CD14-positive monocyte (primary cell): ENCODE results near the gene RREB1. TPM values are rescaled to one million over a fixed set of nuclear protein-coding genes. Genes with fewer than 3 reads are reported as not detected.

Source experiments
- DNase-seq, 3 donors: peaks; one replicate each; pipeline ENCODE4 v3.0.0-alpha.2; 2011 to 2022
- H2AFZ ChIP-seq: 2 replicates; pipeline ENCODE4 v1.6.0; 2012; ENCODE audit warnings: mild to moderate bottlenecking, low read depth, low read length, inconsistent platforms; ENCODE audit not compliant: insufficient read depth, poor library complexity, severe bottlenecking
- H3K27ac ChIP-seq, 2 donors: 1 replicate in 1 of 2; 2 replicates in 1 of 2; pipeline ENCODE4 v1.5.1; 2012 to 2013; ENCODE audit warnings: low read length in 2 of 2, control low read depth in 1 of 2, inconsistent platforms in 1 of 2, low read depth in 1 of 2, mild to moderate bottlenecking in 1 of 2
- H3K27me3 ChIP-seq, 2 donors: one replicate each; pipeline versions ENCODE4 v1.6.0 to v1.6.1; 2011 to 2013; ENCODE audit warnings: low read length in 2 of 2; ENCODE audit not compliant: control insufficient read depth in 2 of 2, insufficient read depth in 2 of 2
- H3K36me3 ChIP-seq, 2 donors: replicated peaks in 1 of 2; 1 replicate in 1 of 2; 2 replicates in 1 of 2; pipeline versions ENCODE4 v1.5.1 to v1.6.1; 2012 to 2013; ENCODE audit warnings: low read length in 2 of 2, control low read depth in 1 of 2, inconsistent platforms in 1 of 2, mild to moderate bottlenecking in 1 of 2; ENCODE audit not compliant: insufficient read depth in 2 of 2, control insufficient read depth in 1 of 2
- H3K4me1 ChIP-seq, 2 donors: 1 replicate in 1 of 2; 2 replicates in 1 of 2; pipeline versions ENCODE4 v1.5.1 to v1.6.1; 2012 to 2013; ENCODE audit warnings: low read length in 2 of 2, control low read depth in 1 of 2, inconsistent platforms in 1 of 2, mild to moderate bottlenecking in 1 of 2, moderate library complexity in 1 of 2; ENCODE audit not compliant: insufficient read depth in 2 of 2, control insufficient read depth in 1 of 2
- H3K4me2 ChIP-seq: replicated peaks from 2 replicates; pipeline ENCODE3; 2012; ENCODE audit warnings: low read length, moderate library complexity, mild to moderate bottlenecking; ENCODE audit not compliant: poor library complexity, severe bottlenecking; ENCODE audit errors: extremely low read depth
- H3K4me3 ChIP-seq, 3 experiments: fragments of 200-600 bp in 1 of 3; sonication (generic) in 1 of 3; replicated peaks in 1 of 3; 1 replicate in 2 of 3; 2 replicates in 1 of 3; pipeline ENCODE4 v1.5.1; 2011 to 2013; ENCODE audit warnings: low read length in 3 of 3, mild to moderate bottlenecking in 3 of 3, control low read depth in 2 of 3, low read depth in 2 of 3, inconsistent platforms in 1 of 3, moderate library complexity in 1 of 3
- H3K79me2 ChIP-seq: 2 replicates; pipeline ENCODE4 v1.6.0; 2012; ENCODE audit warnings: mild to moderate bottlenecking, control low read depth, inconsistent platforms, low read length, moderate library complexity; ENCODE audit not compliant: insufficient read depth
- H3K9ac ChIP-seq: 2 replicates; pipeline ENCODE4 v1.6.0; 2017; ENCODE audit warnings: low read length, mild to moderate bottlenecking; ENCODE audit not compliant: insufficient read depth, poor library complexity, severe bottlenecking
- H3K9me3 ChIP-seq, 2 donors: replicated peaks in 1 of 2; 1 replicate in 1 of 2; 2 replicates in 1 of 2; pipeline versions ENCODE4 v1.5.1 to v1.6.1; 2012 to 2013; ENCODE audit warnings: low read length in 2 of 2, control low read depth in 1 of 2; ENCODE audit not compliant: control insufficient read depth in 1 of 2, insufficient read depth in 1 of 2
- H4K20me1 ChIP-seq: 2 replicates; pipeline ENCODE4 v1.6.0; 2012; ENCODE audit warnings: mild to moderate bottlenecking, low read length, control low read depth, moderate library complexity; ENCODE audit not compliant: insufficient read depth
- H3K27ac Mint-ChIP-seq, 7 donors: one replicate each; pipeline ENCODE4 v1.8.0; 2020; ENCODE audit warnings: mild to moderate bottlenecking in 7 of 7, mixed read lengths in 7 of 7, moderate library complexity in 6 of 7, inconsistent platforms in 2 of 7
- H3K27me3 Mint-ChIP-seq, 3 donors: one replicate each; pipeline ENCODE4 v1.8.0; 2021 to 2022; ENCODE audit warnings: low read depth in 3 of 3, mild to moderate bottlenecking in 3 of 3, mixed read lengths in 3 of 3, moderate library complexity in 3 of 3, inconsistent platforms in 1 of 3
- H3K36me3 Mint-ChIP-seq, 2 donors: one replicate each; pipeline ENCODE4 v1.8.0; 2020; ENCODE audit warnings: mixed read lengths in 2 of 2, inconsistent platforms in 1 of 2, mild to moderate bottlenecking in 1 of 2
- H3K4me1 Mint-ChIP-seq: one replicate; pipeline ENCODE4 v1.8.0; 2020; ENCODE audit warnings: mild to moderate bottlenecking, mixed read lengths
- H3K4me3 Mint-ChIP-seq, 2 donors: one replicate each; pipeline ENCODE4 v1.8.0; 2020; ENCODE audit warnings: mild to moderate bottlenecking in 2 of 2, mixed read lengths in 2 of 2, moderate library complexity in 1 of 2
- H3K9me3 Mint-ChIP-seq, 7 donors: one replicate each; pipeline ENCODE4 v1.8.0; 2020 to 2022; ENCODE audit warnings: mixed read lengths in 7 of 7, mild to moderate bottlenecking in 6 of 7, moderate library complexity in 6 of 7, inconsistent platforms in 2 of 7
- WGBS: methylation state at CpG from one replicate; pipeline ENCODE4 v1.1.5; 2013; ENCODE audit warnings: missing lambda C conversion rate; ENCODE audit not compliant: insufficient coverage; 5-methylcytosine and 5-hydroxymethylcytosine counted together
- intact Hi-C, 2 donors: fragments of 100-400 bp; cut with micrococcal nuclease; formaldehyde crosslinking; loops; one replicate each; pipeline versions ENCODE4 v1.15.0 to v1.15.1; 2023
- polyA plus RNA-seq, 3 donors: library from polyadenylated mRNA; depleted of rRNA in 1 of 3; unstranded in 2 of 3; stranded (reverse) in 1 of 3; fragments of 300-500 nt in 2 of 3; fragments of >200 nt in 1 of 3; fragmentation: Illumina TruSeq in 2 of 3; gene quantifications; 1 replicate in 2 of 3; 2 replicates in 1 of 3; pipeline ENCODE4 v1.2.3, GENCODE V29; 2012 to 2021
- TF ChIP-seq, protein P1 (sequence below): fragments of 200-600 bp; IDR thresholded peaks from one replicate; pipeline ENCODE4 v1.8.0; 2022; ENCODE audit warnings: antibody characterized with exemption, mild to moderate bottlenecking

RREB1 gene
- polyA plus RNA-seq, 3 donors = 2.1 to 15.3 (median 5.6) TPM

DNA sequence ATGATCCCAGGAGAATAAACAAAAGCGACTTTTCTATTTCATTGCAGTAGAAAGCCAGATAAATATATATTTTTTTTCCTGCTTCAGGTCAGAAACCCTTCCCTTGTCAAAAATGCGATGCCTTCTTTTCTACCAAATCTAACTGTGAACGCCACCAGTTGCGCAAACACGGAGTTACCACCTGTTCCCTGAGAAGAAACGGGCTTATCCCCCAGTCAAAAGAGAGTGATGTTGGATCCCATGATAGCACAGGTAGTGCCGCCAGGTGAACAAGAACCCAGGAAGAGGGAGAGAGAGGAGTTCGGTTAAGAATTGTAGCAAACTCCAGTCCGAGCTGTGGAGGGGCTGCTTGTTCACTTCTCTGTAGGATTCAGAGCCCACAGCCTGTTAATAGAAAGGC lies 132.6 kb downstream of the RREB1 start:
- peaks cover 0 to 3% (median 1%) of the 10 kb centered on the region in 3 donors for H3K27me3 Mint-ChIP-seq
- H3K9me3 Mint-ChIP-seq = no peaks in the 10 kb centered on the region
- no peaks in the 10 kb centered on the region for H3K27me3 ChIP-seq
- H3K36me3 Mint-ChIP-seq = peaks cover 52 to 57% of the 10 kb centered on the region in 2 donors
- no peak overlapping the region for H3K4me3 ChIP-seq
- H3K4me1 ChIP-seq = peaks cover 19 to 28% of the 10 kb centered on the region in 2 donors
- 86% methylated on average over 7 of the region's 9 CpGs for WGBS
- H3K36me3 ChIP-seq = peaks cover 33 to 76% of the 10 kb centered on the region in 2 donors
- DNase-seq = no peak
- H3K4me3 Mint-ChIP-seq = no peak overlapping the region
- peaks cover 78% of the 10 kb centered on the region for H4K20me1 ChIP-seq
- peaks cover 77% of the 10 kb centered on the region for H3K79me2 ChIP-seq
- peaks cover 35% of the 10 kb centered on the region for H3K4me1 Mint-ChIP-seq
- intact Hi-C loops = loop anchor here (5.0 to 10.0 kb wide), 4 partner anchors 456 to 566 kb away; no protein-coding TSS in a partner anchor
- TF ChIP-seq, protein P1, sequence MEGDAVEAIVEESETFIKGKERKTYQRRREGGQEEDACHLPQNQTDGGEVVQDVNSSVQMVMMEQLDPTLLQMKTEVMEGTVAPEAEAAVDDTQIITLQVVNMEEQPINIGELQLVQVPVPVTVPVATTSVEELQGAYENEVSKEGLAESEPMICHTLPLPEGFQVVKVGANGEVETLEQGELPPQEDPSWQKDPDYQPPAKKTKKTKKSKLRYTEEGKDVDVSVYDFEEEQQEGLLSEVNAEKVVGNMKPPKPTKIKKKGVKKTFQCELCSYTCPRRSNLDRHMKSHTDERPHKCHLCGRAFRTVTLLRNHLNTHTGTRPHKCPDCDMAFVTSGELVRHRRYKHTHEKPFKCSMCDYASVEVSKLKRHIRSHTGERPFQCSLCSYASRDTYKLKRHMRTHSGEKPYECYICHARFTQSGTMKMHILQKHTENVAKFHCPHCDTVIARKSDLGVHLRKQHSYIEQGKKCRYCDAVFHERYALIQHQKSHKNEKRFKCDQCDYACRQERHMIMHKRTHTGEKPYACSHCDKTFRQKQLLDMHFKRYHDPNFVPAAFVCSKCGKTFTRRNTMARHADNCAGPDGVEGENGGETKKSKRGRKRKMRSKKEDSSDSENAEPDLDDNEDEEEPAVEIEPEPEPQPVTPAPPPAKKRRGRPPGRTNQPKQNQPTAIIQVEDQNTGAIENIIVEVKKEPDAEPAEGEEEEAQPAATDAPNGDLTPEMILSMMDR = no peak
- no peak overlapping the region for H3K4me2 ChIP-seq
- H3K9ac ChIP-seq = no peak overlapping the region
- peak overlapping the region in 3 of 7 donors; percentile 57 to 81 (median 79) for H3K27ac Mint-ChIP-seq
- H2AFZ ChIP-seq = no peak overlapping the region
- H3K9me3 ChIP-seq = no peaks in the 10 kb centered on the region
- H3K27ac ChIP-seq = peak overlapping the region in 1 of 2 donors; percentile 67

DNA sequence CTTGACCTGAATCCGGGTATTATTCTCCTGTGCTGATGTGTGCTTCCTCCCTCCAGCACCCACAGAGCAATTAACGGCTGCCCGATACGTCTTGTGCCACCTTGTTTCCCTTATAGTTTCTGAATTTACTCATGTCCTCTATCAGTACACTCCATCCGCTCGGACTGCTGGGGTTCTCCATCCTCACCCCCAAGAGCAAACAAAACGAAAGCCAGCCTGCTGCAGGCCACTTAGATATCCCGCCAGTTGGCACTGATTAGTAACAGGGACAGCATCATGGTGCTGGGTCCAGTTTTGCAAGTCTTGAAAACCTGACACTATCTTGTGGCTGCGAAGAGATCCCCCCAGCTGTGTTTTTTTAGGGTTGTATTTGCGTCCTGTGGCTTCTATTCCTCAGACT lies 133.4 kb downstream of the RREB1 start:
- H3K4me3 Mint-ChIP-seq = no peak overlapping the region
- H3K4me1 ChIP-seq = peaks cover 19 to 28% of the 10 kb centered on the region in 2 donors
- no peaks in the 10 kb centered on the region for H3K27me3 ChIP-seq
- peaks cover 34 to 76% of the 10 kb centered on the region in 2 donors for H3K36me3 ChIP-seq
- peak overlapping the region in 5 of 7 donors; percentile 12 to 81 (median 54) for H3K27ac Mint-ChIP-seq
- no peak overlapping the region for H3K4me2 ChIP-seq
- H4K20me1 ChIP-seq = peaks cover 76% of the 10 kb centered on the region
- peaks cover 0 to 3% (median 1%) of the 10 kb centered on the region in 3 donors for H3K27me3 Mint-ChIP-seq
- peaks cover 77% of the 10 kb centered on the region for H3K79me2 ChIP-seq
- H3K4me1 Mint-ChIP-seq = peaks cover 30% of the 10 kb centered on the region
- H3K36me3 Mint-ChIP-seq = peaks cover 52 to 57% of the 10 kb centered on the region in 2 donors
- H3K9ac ChIP-seq = no peak overlapping the region
- no peak for DNase-seq
- H3K9me3 ChIP-seq = no peaks in the 10 kb centered on the region
- no peak overlapping the region for H3K4me3 ChIP-seq
- H3K27ac ChIP-seq = peak overlapping the region in 1 of 2 donors; percentile 67
- TF ChIP-seq, protein P1 = no peak
- intact Hi-C loops = loop anchor here (5.0 to 10.0 kb wide), 4 partner anchors 456 to 566 kb away; no protein-coding TSS in a partner anchor
- 93% methylated on average over 6 of the region's 10 CpGs for WGBS
- no peak overlapping the region for H2AFZ ChIP-seq
- H3K9me3 Mint-ChIP-seq = no peaks in the 10 kb centered on the region
